ENCODE data around the gene SLC45A1.
A peak's percentile ranks its signal among the peaks of the same experiment; 100 is the strongest.

The SLC45A1 gene

GRCh38 chr1:8373125-8373524 is 55.2 kb downstream of the SLC45A1 start:
- TF ChIP-seq, protein P1, sequence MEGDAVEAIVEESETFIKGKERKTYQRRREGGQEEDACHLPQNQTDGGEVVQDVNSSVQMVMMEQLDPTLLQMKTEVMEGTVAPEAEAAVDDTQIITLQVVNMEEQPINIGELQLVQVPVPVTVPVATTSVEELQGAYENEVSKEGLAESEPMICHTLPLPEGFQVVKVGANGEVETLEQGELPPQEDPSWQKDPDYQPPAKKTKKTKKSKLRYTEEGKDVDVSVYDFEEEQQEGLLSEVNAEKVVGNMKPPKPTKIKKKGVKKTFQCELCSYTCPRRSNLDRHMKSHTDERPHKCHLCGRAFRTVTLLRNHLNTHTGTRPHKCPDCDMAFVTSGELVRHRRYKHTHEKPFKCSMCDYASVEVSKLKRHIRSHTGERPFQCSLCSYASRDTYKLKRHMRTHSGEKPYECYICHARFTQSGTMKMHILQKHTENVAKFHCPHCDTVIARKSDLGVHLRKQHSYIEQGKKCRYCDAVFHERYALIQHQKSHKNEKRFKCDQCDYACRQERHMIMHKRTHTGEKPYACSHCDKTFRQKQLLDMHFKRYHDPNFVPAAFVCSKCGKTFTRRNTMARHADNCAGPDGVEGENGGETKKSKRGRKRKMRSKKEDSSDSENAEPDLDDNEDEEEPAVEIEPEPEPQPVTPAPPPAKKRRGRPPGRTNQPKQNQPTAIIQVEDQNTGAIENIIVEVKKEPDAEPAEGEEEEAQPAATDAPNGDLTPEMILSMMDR (IDR thresholded peaks at IDR 0.05; ENCODE audit: low read depth, low read length) = no peak
- H3K4me3 ChIP-seq (replicated peaks in 1 of 2; ENCODE audit: low read depth in 2 of 2, low read length in 2 of 2) = no peak overlapping the region
- DNase-seq (ENCODE audit: low read depth in 2 of 2) = no peak

DNA sequence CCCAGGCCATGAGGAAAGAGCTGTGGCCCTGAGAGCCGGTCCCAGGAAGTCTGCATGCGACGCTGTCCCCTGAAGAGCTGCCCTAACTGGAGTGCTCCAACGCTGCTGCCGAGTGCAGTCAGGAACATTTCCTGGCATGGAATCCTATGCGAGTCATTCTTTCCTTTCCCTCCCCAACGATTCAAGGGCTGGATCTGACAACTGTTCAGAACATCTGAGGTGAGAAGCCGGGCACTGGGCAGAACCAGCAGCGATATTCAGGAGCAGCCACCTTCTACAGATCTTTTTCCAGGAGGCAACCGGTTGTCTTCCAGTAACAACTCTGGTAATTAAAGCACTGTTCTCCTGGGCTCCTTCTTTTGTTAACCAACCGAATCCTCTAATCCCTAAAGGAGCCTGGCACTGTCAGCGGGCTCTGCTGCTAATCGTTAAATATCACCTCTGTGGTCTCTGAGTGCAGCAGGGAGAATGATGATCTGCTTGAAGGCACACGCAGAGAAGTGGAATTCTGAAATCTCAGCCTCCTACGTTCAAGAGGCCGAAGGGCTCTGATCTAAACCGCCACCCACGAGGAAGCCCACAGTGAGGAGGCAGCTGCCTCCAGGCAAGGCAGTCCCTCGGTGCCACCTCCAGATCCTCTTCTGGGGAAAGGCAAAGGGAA is 55.8 kb downstream of the SLC45A1 start:
- peak; percentile 84 for DNase-seq (ENCODE audit: low read depth in 2 of 2)
- TF ChIP-seq, protein P1 (IDR thresholded peaks at IDR 0.05; ENCODE audit: low read depth, low read length) = no peak
- H3K4me3 ChIP-seq (replicated peaks in 1 of 2; ENCODE audit: low read depth in 2 of 2, low read length in 2 of 2) = no peak overlapping the region

- TF ChIP-seq, protein P1 (IDR thresholded peaks at IDR 0.05; ENCODE audit: low read depth, low read length) = no peak
- no peak for DNase-seq (ENCODE audit: low read depth in 2 of 2)
- H3K4me3 ChIP-seq (replicated peaks in 1 of 2; ENCODE audit: low read depth in 2 of 2, low read length in 2 of 2) = no peak overlapping the region
Observed at GRCh38 chr1:8374356-8374755, 56.4 kb downstream of the SLC45A1 start.

DNA sequence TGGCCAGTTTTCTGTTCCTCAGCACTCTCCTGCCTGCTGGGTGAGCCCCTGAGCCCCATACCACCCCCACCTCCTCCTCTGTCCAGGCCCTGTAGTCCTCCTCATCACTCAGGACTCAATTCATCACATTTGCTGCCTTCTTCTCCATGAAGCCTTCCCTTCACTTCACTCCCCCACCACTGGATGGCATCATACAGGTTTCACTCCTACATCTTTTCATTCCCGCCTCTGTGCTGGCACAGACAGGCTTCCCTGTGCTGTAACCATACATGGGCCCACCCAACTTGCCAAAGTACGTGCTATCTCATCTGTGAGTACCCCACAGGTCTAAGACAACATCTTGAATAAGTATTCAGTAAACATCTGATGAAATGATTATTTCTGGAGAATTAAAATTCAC is 56.9 kb downstream of the SLC45A1 start:
- no peak overlapping the region for H3K4me3 ChIP-seq (replicated peaks in 1 of 2; ENCODE audit: low read depth in 2 of 2, low read length in 2 of 2)
- TF ChIP-seq, protein P1 (IDR thresholded peaks at IDR 0.05; ENCODE audit: low read depth, low read length) = peak; percentile 54
- DNase-seq (ENCODE audit: low read depth in 2 of 2) = peak; percentile 59 to 65

DNA sequence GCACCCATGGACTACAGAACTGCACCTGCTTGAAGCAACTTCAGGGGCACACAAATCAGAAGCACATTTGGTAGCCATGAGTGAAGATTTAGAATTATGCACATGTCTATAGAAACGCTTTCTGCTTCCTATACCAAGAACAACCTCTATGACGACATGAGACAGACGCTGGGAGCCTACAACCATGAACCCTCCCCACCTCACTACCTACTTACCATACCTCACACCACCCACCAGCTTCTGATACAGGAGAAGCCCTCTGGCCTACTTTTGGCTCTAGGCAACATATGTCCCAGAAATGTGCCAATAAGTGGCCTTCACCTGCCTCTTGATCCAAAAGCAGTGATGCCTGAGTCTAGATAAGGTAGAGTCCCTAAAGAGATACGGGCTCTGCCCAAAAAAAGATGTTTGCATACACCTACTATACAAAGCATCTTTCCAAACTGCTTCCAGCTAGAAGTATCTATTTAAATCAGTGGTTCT is 58.5 kb downstream of the SLC45A1 start:
- no peak overlapping the region for H3K4me3 ChIP-seq (replicated peaks in 1 of 2; ENCODE audit: low read depth in 2 of 2, low read length in 2 of 2)
- TF ChIP-seq, protein P1 (IDR thresholded peaks at IDR 0.05; ENCODE audit: low read depth, low read length) = no peak
- no peak for DNase-seq (ENCODE audit: low read depth in 2 of 2)

- DNase-seq (ENCODE audit: low read depth in 2 of 2) = no peak
- TF ChIP-seq, protein P1 (IDR thresholded peaks at IDR 0.05; ENCODE audit: low read depth, low read length) = no peak
- no peak overlapping the region for H3K4me3 ChIP-seq (replicated peaks in 1 of 2; ENCODE audit: low read depth in 2 of 2, low read length in 2 of 2)
Observed at GRCh38 chr1:8377271-8377981, 59.5 kb downstream of the SLC45A1 start.
